ENCODE data around the gene NUP214. TPM values are rescaled to one million over a fixed set of nuclear protein-coding genes. Genes with fewer than 3 reads are reported as not detected.
A peak's percentile ranks its signal among the peaks of the same experiment; 100 is the strongest.
"Not testable (repeated sequence)": the region's sequence is repeated elsewhere in the genome, so short reads cannot be mapped to it uniquely, and the experiment has no call there.

NUP214 gene
- total RNA-seq, 1 donor from 2014 or later: 51.5 TPM

DNA sequence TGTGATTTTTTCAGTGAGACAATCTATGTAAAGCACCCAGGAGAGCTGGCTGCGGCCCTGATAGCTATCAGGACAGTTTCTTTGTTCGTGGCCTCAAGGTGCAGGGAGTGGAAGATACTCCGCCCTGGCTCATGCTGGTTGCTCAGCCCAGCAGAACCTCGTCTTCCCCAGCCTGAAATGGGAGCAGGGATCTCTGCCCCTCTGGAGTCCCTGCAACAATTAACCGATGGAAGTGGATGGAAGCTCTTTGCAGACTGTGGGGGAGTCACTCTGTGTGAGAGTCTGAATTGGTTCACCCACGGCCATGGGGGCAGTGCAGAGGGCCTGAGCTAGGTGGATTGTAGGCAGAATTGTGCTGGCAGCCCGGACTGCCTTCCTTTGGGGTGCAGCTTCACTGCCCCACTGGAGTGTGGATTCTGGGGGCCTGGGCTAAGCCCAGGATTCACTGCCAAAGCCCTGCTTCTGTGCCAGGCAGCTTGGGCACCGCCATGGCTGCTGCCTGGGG lies 26.2 kb upstream of the NUP214 start:
- H3K27ac Mint-ChIP-seq (ENCODE audit: unreplicated experiment): peak overlapping the region; percentile 56
- peaks cover 49% of the 10 kb centered on the region for H3K4me1 Mint-ChIP-seq (ENCODE audit: unreplicated experiment)
- peaks cover 4% of the 10 kb centered on the region for H3K27me3 Mint-ChIP-seq (ENCODE audit: unreplicated experiment)

DNA sequence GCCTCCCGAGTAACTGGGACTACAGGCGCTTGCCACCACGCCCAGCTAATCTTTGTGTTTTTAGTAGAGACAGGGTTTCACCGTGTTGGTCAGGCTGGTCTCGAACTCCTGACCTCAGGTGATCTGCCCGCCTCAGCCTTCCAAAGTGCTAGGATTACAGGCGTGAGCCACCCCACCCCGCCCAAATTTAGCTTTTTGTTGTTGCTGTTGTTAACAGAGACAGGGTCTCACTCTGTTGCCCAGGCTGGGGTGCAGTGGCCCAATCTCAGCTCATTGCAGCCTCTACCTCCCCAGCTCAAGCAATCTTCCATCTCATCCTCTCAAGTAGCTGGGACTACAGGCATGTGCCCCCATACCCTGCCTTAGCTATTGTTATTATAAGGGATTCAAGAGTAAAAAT lies 25.5 kb upstream of the NUP214 start:
- H3K27ac Mint-ChIP-seq (ENCODE audit: unreplicated experiment): peak overlapping the region; percentile 75
- H3K36me3 Mint-ChIP-seq (ENCODE audit: unreplicated experiment); H3K4me3 Mint-ChIP-seq (ENCODE audit: unreplicated experiment); DNase-seq (ENCODE audit: extremely low spot score, unreplicated experiment); H3K27me3 Mint-ChIP-seq (ENCODE audit: unreplicated experiment); H3K9me3 Mint-ChIP-seq (ENCODE audit: unreplicated experiment): not testable (repeated sequence)
- peaks cover 49% of the 10 kb centered on the region for H3K4me1 Mint-ChIP-seq (ENCODE audit: unreplicated experiment)

More for the DNA sequence above, 26.2 kb upstream of the NUP214 start:
- H3K36me3 Mint-ChIP-seq (ENCODE audit: unreplicated experiment): no peaks in the 10 kb centered on the region
- no peaks in the 10 kb centered on the region for H3K9me3 Mint-ChIP-seq (ENCODE audit: unreplicated experiment)
- DNase-seq (ENCODE audit: extremely low spot score, unreplicated experiment): no peak
- TF ChIP-seq, protein P1, sequence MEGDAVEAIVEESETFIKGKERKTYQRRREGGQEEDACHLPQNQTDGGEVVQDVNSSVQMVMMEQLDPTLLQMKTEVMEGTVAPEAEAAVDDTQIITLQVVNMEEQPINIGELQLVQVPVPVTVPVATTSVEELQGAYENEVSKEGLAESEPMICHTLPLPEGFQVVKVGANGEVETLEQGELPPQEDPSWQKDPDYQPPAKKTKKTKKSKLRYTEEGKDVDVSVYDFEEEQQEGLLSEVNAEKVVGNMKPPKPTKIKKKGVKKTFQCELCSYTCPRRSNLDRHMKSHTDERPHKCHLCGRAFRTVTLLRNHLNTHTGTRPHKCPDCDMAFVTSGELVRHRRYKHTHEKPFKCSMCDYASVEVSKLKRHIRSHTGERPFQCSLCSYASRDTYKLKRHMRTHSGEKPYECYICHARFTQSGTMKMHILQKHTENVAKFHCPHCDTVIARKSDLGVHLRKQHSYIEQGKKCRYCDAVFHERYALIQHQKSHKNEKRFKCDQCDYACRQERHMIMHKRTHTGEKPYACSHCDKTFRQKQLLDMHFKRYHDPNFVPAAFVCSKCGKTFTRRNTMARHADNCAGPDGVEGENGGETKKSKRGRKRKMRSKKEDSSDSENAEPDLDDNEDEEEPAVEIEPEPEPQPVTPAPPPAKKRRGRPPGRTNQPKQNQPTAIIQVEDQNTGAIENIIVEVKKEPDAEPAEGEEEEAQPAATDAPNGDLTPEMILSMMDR (IDR thresholded peaks at IDR 0.05): no peak
- H3K4me3 Mint-ChIP-seq (ENCODE audit: unreplicated experiment): no peak overlapping the region

DNA sequence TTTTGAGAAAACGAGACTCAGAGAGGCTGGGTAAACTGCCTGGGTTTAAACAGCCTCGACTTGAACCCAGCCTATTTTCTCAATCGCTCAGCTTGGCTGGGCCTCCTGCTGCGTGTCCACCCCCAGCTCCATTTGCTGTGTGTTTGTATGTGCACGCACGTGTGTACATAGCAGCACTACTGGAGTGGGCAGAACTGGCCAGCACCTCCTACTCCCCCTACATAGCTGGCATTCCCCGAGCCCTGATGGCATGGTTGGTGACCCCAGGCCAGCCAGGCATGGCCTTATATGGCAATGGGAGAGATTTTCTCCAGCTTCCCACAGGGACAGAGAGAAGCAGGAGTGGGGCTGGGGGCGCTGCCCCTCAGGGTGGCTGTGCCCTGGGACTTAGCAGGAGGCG lies 24.9 kb upstream of the NUP214 start:
- peaks cover 4% of the 10 kb centered on the region for H3K27me3 Mint-ChIP-seq (ENCODE audit: unreplicated experiment)

DNA sequence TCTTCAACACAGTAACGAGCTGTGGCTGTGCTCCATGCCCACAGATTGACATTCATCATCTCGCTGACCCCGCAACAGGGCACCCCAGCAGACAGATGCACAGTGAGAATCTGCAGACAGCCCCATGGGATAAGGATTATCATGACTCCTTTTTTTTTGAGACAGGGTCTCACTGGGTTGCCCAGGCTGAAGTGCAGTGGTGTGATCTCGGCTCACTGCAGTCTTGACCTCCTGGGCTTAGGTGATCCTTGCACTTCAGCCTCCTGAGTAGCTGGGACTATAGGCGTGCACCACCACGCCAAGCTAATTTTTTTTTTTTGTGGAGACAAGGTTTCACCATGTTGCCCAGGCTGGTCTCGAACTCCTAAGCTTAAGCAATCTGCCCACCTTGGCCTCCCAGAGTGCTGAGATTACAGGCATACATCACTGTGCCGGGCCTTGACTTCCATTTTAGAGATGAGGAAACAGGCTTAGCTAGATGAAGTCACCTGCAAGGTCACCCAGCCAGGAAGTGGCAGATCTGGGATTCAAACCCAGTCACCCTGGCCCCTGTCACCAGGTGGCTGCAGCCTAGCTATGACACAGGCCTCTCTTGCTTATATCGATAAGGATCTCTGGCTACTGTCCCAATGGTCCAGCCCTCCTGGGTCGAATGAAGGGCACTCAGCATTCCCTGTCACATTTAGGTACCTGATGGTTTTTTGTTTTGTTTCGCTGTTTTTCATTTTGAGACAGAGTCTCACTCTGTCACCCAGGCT lies 24.0 kb upstream of the NUP214 start:
- DNase-seq (ENCODE audit: extremely low spot score, unreplicated experiment): no peak
- Mint-ChIP-seq H3K27ac (ENCODE audit: unreplicated experiment) (no peak overlapping the region), H3K36me3 (ENCODE audit: unreplicated experiment) (no peaks in the 10 kb centered on the region), H3K4me1 (ENCODE audit: unreplicated experiment) (peaks cover 44% of the 10 kb centered on the region), H3K27me3 (ENCODE audit: unreplicated experiment) (no peaks in the 10 kb centered on the region), H3K4me3 (ENCODE audit: unreplicated experiment) (no peak overlapping the region), H3K9me3 (ENCODE audit: unreplicated experiment) (no peaks in the 10 kb centered on the region)
- TF ChIP-seq, protein P1 (IDR thresholded peaks at IDR 0.05): no peak

More for the DNA sequence above, 24.9 kb upstream of the NUP214 start:
- Mint-ChIP-seq H3K4me1 (ENCODE audit: unreplicated experiment) (peaks cover 49% of the 10 kb centered on the region), H3K9me3 (ENCODE audit: unreplicated experiment) (no peaks in the 10 kb centered on the region), H3K27ac (ENCODE audit: unreplicated experiment) (peak overlapping the region; percentile 75), H3K36me3 (ENCODE audit: unreplicated experiment) (no peaks in the 10 kb centered on the region), H3K4me3 (ENCODE audit: unreplicated experiment) (peak overlapping the region; percentile 18)
- TF ChIP-seq, protein P1 (IDR thresholded peaks at IDR 0.05): no peak
- DNase-seq (ENCODE audit: extremely low spot score, unreplicated experiment): no peak

DNA sequence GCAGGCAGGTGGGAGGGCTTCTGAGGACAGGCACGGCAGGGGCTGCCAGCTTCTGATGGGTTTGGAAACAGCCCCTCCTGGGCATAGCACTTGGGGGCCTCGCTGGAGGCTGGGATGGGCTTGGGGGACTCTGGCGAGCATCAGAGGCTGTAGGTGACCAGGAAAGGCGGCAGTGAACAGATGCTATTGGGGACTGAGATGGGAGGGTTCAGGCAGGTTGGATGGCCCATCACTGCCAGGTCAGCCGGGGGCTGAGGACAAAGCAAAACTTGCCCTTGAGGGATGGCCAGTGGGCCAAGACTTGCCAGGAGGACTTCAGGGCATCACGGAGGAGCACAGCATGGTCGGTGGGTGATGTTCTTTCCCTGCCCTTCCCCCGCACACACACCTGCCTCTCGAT lies 22.4 kb upstream of the NUP214 start:
- TF ChIP-seq, protein P1 (IDR thresholded peaks at IDR 0.05): no peak
- Mint-ChIP-seq H3K27me3 (ENCODE audit: unreplicated experiment) (no peaks in the 10 kb centered on the region), H3K9me3 (ENCODE audit: unreplicated experiment) (no peaks in the 10 kb centered on the region), H3K27ac (ENCODE audit: unreplicated experiment) (no peak overlapping the region), H3K4me1 (ENCODE audit: unreplicated experiment) (peaks cover 33% of the 10 kb centered on the region), H3K36me3 (ENCODE audit: unreplicated experiment) (no peaks in the 10 kb centered on the region), H3K4me3 (ENCODE audit: unreplicated experiment) (no peak overlapping the region)
- DNase-seq (ENCODE audit: extremely low spot score, unreplicated experiment): no peak

Data from osteocyte (in vitro differentiated cells).